ENCODE data around the gene MRGPRF.

The MRGPRF gene

DNA sequence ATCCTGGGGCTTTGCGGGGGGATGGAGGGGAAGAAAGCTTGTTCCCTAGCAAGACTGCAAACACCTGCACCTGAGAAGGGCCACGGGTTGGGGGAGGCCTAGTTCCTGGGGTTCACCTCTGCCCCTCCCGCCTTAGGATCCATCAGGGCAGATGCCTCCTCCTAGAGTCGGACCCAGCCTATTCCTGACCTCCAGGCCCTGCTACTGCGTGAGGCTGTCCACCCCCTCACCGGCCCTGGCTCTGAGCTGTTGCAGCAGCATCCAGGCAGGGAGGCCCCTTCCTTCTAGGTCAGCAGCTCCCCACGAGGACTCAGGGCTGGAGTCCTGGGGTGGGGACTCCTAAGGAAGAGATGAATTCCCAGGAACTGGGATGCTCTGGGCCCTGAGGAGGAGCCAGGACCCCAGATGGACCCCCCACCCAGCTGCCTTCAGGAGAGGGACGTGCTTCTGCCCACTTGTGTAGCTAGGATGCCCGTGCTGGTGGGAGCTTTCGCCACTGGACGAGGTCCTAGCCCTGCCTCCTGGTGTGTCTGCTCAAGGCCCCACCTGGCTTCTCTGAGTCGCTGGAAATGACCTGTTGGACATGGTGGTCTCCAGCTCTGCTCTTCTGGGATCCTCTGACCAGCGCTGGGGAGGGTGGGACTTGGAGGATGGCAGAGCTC lies 10.3 kb downstream of the MRGPRF start:
- DNase-seq (ENCODE audit: low spot score), result peak; percentile 58

DNA sequence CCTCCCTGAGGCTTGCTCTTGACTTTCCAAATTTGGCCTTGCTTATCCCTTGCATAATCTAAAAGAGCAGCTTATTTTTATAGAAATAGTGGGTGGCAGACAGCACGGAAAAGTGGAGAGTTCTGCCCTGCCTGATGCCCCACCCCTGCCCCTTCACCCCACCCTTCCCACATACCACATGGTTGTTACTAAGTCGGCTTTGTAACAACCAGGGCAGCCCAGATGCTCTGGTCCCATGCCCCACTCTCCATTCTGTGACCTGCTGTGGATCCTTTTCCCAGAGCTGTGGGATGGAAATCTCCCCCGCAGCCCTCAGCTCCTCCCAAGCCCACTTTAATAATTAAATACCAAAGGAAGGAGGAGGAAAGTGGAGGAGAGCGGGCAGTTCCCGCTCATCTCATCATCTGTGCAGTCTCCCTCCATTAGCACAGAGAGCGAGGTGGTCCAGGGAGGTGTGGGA lies 10.9 kb downstream of the MRGPRF start:
- peak; percentile 33 for DNase-seq (ENCODE audit: low spot score)

DNA sequence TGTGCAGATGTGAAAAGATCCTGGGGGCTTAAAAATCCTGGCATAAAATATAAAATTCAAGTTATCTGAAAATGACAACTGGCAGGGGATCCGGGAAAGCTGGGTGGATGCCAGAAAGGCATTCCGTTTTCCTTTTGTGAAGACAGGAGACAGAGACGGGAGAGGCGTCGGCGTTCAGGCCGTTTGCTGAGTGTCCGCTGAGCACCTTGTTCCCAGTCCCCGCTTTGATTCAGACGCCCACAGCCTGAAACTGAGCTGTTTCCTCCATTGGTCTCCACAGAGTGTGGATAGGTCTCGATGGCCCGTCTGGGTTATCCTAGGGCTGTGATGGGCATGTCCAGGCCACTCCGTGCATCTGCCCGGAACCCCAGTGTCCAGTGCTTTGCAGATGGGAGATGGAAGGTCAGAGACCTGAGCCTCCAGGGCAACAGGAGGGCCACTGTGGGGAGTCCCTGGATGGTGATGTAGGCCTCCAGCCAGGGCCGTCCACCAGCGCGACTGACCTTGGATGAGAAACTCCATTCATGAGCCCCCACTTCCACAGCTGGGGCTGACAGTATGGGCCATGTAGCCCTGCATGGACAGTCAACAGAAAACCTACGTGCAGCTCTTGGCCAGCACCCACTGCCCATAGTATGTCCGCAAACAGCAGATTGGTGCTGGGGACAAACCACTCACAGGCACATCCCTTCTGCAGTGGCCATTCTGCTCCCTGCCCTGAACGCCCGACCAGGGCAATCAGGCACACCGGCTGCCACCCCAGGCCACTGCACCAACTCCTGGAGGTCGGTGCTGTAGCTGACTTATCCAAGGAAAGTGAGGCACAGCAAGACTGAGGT lies 11.6 kb downstream of the MRGPRF start:
- DNase-seq (ENCODE audit: low spot score), result peak; percentile 66

DNA sequence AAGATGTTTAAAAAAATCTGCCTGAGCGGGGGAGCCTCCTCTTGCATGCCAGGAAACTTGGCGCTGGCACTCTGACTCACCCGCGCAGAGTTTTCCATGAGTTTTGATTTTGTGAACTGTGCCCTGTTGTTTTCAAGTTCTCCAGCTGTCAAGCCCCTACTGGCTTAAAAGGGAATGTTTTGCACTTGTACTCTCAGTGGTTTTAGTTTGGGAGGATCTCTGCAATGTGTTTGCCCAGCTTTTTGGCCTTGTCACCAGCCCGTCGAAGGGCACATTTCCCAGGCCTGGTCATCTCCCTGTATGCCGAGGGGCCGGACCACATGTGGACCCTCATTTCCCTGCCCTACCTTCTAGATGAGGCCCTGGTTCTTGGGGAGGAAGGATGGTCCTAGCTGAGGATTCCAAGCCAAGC lies 12.2 kb downstream of the MRGPRF start:
- peak; percentile 69 for DNase-seq (ENCODE audit: low spot score)

DNA sequence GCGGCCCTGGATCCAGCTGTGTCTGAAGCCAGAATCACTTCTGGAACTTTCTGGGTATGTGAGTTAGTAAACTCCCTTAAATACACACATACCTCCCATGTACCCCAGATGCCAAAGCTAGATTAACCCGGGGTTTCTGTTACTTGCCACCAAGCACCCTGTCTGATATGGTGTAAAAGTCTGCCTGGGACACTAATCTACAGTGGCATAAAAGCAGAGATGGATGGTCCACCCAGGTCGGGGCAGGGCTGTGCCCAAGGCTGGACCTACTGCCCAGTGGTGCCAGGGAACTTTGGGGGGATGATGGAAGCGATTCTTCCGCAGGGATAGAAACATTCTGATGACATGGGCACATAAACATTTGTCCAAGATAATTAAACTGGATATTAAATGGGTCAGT lies 12.7 kb downstream of the MRGPRF start:
- DNase-seq (ENCODE audit: low spot score), result peak; percentile 60

DNA sequence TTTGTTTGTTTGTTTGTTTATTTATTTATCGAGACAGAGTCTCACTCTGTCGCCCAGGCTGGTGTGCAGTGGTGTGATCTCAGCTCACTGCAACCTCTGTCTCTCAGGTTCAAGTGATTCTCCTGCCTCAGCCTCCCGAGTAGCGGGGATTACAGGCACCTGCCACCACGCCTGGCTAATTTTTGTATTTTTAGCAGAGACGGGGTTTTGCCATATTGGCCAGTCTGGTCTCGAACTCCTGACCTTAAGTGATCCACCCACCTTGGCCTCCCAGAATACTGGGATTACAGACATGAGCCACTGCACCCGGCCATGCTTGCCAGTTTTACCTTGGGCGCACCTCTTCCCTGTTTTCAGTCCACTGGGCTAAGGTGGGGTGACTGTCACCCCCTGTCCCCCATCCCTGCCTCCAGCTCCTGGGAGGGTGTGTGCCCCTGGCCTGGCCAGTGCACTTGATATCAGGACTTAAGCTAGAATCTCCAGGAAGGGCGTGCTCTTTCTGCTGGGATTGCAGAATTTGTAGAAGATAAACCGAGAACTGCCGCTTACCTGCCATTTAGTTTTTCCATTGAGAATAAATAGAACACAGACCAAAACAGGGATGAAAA lies 13.2 kb downstream of the MRGPRF start:
- peak; percentile 34 for DNase-seq (ENCODE audit: low spot score)

DNA sequence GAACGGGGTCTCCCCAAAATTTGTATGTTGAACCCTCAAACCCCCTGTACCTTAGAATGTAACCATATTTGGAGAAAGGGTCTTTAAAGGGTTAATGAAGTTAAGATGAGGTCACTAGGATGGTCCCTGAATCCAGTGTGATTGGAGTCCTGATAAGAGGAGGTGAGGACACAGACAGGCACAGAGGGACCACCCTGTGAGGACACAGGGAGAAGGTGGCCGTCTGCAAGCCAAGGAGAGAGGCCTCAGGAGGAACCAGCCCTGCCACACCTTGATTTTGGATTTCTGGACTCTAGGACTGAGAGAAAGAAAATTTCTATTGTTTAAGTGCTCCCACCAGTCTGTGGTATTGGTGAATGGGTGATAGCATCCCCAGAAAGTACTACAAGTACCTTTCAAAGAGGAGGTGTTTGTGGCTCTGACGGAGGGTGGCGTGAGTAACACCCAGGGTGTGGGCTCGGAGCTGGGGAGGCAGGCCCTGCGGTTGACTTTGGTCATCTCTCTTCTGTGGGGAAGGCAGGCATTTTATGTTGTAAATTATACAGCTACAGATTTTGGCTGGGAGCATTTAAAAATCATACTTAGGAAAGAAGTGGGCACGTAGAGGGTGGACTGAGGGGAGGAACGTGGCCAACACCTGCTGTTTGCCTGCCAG lies 13.8 kb downstream of the MRGPRF start:
- peak; percentile 42 for DNase-seq (ENCODE audit: low spot score)

DNA sequence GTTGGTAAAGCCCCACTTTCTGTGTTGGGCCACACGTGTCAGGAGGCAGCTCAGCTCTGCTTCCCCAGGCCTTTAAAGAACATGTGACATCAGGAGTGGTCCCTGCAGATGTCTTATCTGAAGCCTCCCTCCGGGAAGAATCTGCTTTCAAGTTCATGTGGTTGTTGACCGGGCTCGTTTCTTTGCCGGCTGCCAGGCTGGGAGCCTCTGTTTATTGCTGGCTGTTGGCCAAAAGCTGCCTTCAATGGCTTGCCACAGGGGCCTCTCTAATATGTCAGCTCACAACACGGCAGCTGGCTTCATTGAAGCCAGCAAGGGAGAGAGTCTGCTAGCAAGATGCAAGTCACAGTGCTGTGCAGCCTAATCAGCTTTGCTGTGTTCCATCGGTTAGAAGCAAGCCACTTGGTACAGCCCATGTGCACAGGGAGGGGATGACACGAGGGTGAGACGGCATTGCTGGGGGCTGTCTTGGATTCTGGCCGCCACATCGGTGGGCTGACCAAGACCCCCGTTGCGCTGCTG lies 14.6 kb downstream of the MRGPRF start:
- peak; percentile 69 for DNase-seq (ENCODE audit: low spot score)

DNA sequence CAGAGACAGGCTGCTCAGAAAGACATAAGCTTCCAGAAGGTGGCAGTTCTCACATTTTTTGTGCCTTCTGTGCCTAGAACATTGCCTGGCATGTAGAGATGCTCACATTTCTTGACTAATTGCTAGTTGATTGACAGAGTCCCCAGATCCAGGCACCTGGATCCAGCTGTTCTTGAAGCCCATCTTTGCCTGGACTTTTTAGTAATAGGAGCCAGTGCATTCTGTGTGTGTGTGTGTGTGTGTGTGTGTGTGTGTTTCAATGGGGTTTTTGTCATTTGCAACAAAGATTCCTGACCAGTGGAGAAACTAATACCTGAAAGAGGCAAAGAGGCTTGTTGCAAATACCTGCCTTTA lies 15.1 kb downstream of the MRGPRF start:
- DNase-seq (ENCODE audit: low spot score), result peak; percentile 37

DNA sequence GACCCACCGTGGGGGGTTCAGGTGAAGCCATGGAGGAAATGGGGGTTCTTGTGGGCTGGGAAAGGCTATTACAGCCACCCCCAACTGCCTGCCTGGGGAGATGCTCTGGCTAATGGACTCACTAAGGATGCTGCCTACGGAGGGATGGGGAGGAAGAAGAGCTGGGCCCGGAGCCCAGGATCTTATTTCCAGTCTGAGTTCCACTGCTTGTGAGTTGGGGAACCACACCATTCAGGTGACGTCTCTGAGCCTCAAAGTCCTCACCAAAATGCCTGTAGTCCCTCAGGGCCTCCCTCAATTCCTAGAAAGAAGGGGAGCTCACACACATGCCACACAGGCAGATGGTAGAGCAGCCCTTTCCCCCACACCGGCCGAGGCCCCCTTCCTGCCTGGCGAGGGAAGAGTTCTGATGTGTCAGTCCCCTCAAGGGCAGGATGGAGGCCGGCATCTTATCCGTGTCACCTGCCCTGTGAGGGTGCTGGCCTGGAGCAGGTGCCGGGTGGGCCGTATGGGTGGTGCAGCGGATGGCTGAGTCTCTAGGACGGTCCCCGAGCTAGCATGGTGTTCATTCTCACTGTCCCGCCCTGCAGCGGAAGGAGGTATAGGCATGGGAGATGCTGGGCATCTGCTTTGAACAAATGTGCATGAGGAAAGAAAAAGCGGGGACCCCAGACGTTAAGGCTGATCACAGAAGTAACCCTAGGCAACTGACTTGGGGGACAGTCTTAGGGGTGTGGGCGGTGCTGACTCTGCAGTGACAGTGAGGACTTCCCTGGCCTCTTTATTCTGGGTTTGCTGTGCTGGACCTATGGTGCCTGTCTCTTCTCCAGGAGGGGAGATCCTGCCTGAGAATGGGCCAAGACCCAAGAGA lies 15.7 kb downstream of the MRGPRF start:
- peak; percentile 58 for DNase-seq (ENCODE audit: low spot score)

DNA sequence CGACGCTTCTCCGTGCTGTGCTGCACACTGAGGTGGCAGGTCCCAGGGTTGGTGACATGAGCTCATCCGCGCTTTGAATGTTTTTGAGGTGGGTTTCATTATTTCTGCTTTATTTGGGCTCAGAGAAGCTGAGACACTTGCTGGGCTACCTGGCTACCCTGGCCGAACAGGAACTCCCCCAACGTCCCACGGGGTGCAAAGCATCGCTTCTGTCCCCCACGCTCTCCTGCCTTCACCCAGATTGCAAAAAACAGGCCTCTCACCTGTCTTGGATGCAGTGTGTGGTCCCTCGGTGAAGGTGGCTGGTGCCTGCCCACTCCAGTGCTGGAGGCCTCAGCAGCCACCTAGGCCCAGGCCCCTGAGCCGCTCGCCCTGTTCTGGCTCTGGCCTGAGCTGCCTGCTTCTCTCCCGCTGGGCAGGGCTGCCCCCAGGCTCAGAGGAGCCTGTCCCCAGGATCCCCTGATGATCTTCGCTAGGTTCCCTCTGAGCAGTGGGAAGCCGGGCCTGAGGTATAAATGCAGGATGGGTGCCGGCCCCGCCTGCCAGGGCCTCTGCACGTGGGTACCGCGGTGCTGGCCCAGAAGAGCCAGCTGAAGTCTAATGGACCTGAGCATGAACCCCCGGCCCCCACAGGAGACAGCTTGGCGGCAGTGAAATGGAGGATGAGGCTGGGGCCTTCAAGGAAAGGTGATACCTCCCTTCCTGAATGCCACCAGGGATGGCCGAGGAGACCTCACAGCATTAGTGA lies 16.5 kb downstream of the MRGPRF start:
- peak; percentile 42 for DNase-seq (ENCODE audit: low spot score)

DNA sequence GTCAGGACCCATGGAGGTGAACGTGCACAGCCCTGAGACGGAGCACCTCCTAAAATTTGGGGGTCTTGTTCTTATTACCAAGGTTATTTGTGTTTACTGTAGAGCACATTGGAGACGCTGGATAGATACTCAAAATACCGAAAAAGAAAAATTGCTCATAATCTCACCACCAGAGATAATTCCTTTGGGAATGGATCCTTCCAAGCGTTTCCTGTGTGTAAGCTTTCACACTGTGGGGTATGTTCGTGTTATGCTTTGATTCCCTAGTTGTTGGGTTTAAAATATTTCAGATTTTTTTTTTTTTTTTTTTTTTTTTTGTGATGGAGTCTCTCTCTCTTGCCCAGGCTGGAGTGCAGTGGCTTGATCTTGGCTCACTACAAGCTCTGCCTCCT lies 18.2 kb downstream of the MRGPRF start:
- DNase-seq (ENCODE audit: low spot score), result no peak

DNA sequence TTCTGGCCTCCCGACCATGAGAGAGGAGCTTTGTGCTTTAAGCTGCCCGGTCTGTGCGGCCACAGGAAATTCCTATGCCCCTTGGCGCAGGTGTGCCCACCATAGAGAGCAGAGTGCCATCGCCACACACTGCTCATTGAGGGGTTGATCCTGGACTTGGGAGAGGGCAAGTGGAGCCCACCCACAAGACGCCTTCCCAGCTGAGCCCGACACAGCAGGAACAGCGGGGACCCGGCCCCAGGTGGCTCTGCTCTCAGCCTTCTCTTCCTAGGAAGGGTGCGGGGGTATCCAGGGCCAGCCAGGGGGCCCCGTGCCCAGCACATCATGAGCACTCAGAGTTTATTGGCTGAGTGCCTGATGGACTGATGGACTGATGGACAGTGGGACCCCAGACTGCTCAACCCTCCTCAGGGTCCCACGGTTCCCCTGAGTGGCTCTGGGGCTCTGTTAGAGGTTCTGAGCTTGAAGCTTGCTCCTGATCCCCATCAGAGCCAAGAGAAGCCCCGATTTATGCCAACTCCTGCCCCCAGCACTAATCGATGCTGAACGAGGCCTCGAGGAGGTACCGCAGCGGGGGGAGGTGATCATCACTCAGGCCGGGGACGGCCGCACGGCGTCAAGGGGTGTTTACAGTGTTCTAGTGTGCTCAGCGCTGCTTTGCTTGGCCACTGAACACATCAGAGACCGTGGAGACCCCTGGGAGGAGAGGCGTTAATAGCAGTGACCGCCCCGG lies 18.7 kb downstream of the MRGPRF start:
- DNase-seq (ENCODE audit: low spot score), result peak; percentile 49

DNA sequence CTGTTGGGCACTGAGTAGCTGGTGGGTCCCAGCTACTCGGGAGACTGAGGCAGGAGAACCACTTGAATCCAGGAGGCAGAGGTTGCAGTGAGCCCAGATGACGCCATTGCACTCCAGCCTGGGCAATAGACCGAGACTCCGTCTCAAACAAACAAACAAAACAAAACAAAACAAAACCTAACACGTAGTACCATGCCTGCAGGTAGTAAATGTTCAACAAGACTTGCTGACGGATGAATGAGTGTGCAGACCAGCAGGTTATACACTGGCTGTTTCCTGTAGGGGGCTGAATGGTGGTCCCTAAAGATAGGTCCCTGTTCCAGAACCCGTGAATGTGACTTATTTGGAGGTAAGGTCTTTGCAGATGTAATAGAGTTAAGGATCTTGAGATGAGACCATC lies 19.5 kb downstream of the MRGPRF start:
- DNase-seq (ENCODE audit: low spot score), result no peak

DNA sequence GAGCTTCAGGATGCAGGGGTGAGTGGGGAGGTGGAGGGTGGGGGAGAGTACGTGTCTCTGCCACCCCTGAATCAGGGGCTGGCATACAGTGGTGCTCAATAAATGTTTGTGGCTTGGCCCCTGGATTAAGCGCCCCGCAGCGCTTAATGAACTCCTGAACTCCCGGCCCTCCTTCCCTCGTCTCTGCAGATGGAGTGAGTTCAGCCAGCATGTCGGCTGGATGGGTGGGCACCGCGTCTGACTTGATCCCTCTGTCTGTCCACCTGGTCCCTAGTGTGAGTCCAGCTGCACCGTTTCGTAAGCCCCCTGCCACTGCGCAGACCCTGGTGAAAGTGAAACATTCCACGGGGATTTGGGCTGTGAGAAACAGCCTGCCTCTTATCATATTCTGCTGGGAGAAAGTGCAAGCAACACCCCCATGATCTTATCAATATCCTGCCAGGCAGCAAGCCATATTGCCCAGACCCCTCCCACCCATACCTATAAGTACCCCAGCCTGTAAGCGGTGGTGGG lies 20.2 kb downstream of the MRGPRF start:
- no peak for DNase-seq (ENCODE audit: low spot score)

DNA sequence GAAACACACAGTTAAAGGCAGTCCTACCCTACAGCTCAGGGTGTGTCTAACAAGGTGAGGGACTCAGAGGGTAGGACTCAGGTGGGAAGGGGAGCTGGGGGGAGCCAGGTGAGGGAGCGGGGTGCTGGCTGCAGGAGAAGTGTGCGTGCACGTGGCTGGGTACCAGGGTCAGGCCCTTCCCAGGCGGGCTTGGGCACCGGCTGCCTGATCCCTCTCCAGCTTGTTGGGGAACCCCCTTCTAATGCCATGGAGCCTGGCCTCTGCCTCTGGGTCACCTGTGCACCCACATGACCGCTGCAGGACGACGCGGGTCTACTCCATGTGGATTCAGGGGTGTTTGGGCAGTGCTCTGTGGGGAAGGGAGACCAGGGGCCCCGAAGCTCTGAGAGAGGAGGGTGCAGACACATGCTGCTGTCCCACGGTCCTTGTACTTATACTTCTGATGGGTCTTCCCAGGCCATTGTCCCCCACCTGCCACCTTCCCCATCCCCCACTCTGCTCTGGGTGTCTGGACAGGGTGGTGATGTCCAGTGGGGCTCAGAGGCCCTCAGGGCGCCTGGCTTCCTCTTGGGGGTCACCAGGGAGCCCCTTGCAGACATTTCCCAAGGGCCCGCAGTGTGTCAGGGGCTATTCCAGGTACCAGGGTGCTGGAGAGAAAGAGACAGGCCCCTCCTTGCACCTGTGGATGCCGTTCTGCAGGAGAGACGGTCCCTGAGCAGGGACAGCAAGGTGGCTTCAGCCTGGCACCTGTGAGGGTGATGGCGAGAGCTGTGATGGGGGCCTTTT lies 21.9 kb downstream of the MRGPRF start:
- DNase-seq (ENCODE audit: low spot score), result peak; percentile 56

DNA sequence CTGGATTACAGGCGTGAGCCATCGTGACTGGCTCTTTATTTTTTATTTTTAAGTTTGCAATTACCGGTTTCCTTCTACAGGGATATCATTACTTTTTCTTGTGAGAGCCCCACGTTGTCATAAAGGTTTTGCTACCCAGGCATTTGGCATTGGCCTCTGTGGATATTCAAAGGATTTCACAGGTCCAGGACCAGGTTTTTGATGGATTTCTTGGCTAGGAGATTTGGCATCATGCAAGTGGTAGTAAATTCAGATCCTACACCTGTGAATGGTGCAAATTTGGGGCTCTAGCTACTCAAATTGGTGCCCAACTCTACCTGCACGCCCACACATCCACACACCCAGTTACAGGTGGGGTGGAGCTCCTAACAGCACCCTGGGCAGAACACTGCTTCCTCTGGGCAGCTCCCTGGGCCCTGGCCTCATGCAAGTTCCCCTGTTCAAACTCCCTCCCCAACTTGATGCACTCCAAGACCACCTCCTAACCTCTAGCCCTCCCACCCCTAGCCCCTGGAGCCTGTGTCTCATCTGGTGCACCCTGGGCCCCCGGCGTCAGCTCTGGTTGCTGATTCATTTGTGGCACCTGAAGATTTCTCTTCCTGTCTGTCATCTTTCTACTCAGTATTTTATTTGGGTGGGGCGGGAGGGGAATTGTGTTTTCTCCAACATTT lies 23.0 kb downstream of the MRGPRF start:
- DNase-seq (ENCODE audit: low spot score), result peak; percentile 48

DNA sequence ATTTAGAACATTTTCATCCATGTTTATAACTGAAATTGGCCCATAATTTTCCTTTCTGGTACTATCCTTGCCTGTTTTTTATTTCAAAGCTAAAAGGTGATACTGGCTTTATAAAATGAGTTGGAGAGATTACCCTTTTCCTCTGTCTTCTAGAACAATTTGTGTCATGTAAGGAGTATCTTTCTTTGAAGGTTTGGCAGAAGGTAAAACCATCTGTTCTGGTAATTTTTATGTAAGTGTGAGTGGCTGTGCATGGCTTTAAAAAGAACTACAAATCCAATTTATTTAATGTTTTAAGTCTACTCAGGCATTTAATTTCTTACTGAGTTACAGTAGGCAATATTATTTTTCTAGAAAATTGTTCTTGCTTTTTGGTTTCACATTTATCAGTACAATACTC lies 24.6 kb downstream of the MRGPRF start:
- DNase-seq (ENCODE audit: low spot score), result no peak
